Activated CD4-positive, alpha-beta T cell treated with anti-CD3 and anti-CD28 coated beads, Interleukin-2, Interleukin-4, amounts not matched to agents 100 ng/mL and 50 ng/mL, durations not matched to agents 16 hours and 8 hours (primary cell): ENCODE data around the gene OR9K2.
"Not testable (repeated sequence)": the region's sequence is repeated elsewhere in the genome, so short reads cannot be mapped to it uniquely, and the experiment has no call there.

Experiments used
- DNase-seq: peaks from one replicate; pipeline ENCODE4 v3.0.0-alpha.2; 2020; ENCODE audit warnings: low spot score

OR9K2 gene, protein sequence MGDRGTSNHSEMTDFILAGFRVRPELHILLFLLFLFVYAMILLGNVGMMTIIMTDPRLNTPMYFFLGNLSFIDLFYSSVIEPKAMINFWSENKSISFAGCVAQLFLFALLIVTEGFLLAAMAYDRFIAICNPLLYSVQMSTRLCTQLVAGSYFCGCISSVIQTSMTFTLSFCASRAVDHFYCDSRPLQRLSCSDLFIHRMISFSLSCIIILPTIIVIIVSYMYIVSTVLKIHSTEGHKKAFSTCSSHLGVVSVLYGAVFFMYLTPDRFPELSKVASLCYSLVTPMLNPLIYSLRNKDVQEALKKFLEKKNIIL

DNA sequence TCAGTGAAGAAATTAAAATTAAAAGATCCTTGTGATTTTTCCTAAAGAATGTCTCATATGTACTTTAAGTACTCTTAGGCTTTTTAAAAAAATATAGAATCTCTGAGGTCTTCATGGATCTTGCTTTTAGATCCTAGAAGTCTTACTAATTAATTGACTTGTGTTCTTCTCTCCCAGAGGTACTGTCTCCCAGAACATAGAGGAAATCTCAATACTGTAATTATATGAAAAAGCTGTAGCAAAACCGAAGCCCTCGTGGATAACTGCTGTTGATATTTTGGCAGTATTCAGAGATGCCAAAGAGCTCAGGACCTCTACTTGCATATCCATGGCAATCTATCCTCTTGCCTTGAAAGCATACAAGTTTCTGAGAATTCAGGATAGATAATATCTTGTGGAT lies at the start of gene OR9K2:
TSS of gene OR9K2 (plus strand) at position 301 of the 400 bp plus-strand sequence. CDS start 3,429 bp downstream, outside the sequence.
- no peak for DNase-seq

- DNase-seq, result no peak
Measured at GRCh38 chr12:55092579-55092978, 33.6 kb upstream of the OR9K2 start.

GRCh38 chr12:55112378-55112875 lies 13.8 kb upstream of the OR9K2 start:
- DNase-seq, result no peak

DNA sequence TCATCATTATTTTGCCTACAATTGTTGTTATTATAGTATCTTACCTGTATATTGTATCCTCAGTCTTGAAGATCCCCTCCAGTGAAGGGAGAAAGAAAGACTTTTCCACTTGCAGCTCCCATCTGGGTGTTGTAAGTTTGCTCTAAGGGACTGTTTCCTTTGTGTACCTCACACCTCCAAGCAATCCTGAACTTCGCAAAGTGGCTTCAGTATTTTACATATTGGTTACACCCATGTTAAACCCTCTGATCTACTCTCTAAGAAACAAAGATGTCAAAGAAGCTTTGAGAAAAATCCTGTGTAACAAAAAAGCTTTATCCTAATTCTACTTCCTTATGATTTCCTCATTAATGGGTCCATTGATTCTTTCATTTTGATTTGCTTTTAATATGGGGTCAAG lies 10.1 kb upstream of the OR9K2 start:
- no peak for DNase-seq

DNA sequence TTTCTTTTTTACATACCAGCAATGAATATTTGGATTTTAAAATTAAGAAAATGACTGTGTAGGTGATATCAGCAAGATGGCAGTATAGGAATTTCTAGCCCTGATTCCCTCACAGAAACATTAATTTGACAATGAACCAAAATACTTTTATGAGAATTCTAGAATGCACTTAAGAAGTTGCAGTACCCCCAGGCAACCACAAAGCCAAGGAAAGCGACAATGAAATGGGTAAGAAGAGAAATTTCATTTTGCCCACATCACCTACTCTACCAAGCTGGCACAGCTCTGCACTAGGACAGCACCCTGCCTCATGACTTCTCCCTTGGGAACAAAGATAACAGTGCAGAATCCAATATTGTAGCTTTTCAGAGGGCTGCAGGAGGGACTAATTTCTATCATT lies 6.6 kb downstream of the OR9K2 start:
- DNase-seq, result no peak

- DNase-seq, result peak; percentile 41
Measured at GRCh38 chr12:55142669-55143565, 16.7 kb downstream of the OR9K2 start.

DNA sequence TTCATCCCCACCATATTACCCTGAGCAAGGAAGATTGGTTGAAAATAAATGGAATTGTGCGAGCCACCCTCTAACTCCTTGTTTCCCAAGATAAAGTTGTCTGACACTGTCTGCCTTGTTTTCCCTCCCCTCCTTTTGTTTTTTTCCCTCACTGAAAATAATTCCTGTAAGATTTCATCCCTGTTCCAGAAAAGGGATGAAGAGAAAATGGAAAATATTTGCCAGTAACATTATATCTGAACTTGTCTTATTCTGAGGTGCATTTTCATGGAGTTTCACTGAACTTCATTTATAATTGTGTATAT lies 17.3 kb downstream of the OR9K2 start:
- DNase-seq, result no peak

GRCh38 chr12:55167010-55167640 lies 40.9 kb downstream of the OR9K2 start:
- not testable (repeated sequence) for DNase-seq

- no peak for DNase-seq
Measured at GRCh38 chr12:55171445-55171844, 45.2 kb downstream of the OR9K2 start.

- not testable (repeated sequence) for DNase-seq
Measured at GRCh38 chr12:55171846-55172245, 45.6 kb downstream of the OR9K2 start.

- no peak for DNase-seq
Measured at GRCh38 chr12:55172686-55173085, 46.5 kb downstream of the OR9K2 start.

DNA sequence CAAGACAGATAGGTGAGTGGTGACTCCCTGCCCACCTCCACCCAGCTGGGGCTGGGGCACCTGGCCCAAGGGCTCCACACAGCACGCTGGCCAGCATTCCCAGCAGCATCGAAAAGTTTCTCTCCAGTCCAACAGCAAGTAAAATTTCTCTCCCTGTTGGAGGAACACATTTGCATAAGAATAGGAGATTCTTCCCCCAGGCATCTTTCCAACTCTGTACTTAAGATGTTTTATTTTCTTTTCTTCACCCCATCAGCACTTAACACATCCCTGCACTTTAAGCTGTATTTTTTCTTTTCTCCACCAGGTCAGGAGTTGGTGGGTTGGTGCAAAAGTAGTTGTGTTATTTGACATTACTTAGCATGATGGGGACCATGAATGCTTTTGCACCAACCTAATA lies 47.2 kb downstream of the OR9K2 start:
- no peak for DNase-seq
